Muscle of leg (tissue), 11 donors: ENCODE results near the gene CDH3. TPM values are rescaled to one million over a fixed set of nuclear protein-coding genes. Genes with fewer than 3 reads are reported as not detected.
"Not testable (repeated sequence)": the region's sequence is repeated elsewhere in the genome, so short reads cannot be mapped to it uniquely, and the experiment has no call there.

Experiments used
- DNase-seq: peaks from one replicate; pipeline ENCODE4 v3.0.0; 2013
- H3K27ac ChIP-seq: one replicate; pipeline ENCODE4 v1.5.1; 2013; ENCODE audit warnings: mild to moderate bottlenecking, low read length, control low read depth
- H3K27me3 ChIP-seq: one replicate; pipeline ENCODE4 v1.6.1; 2013; ENCODE audit warnings: low read length; ENCODE audit not compliant: control insufficient read depth, insufficient read depth
- H3K36me3 ChIP-seq: one replicate; pipeline ENCODE4 v1.6.1; 2013; ENCODE audit warnings: low read length; ENCODE audit not compliant: control insufficient read depth, insufficient read depth
- H3K4me1 ChIP-seq: one replicate; pipeline ENCODE4 v1.6.1; 2013; ENCODE audit warnings: low read length; ENCODE audit not compliant: control insufficient read depth, insufficient read depth
- H3K4me3 ChIP-seq: one replicate; pipeline ENCODE4 v1.5.1; 2013; ENCODE audit warnings: low read length, control low read depth
- H3K9me3 ChIP-seq: replicated peaks from 2 replicates; pipeline ENCODE4 v1.6.1; 2013; ENCODE audit warnings: low read depth, low read length; ENCODE audit not compliant: control insufficient read depth
- WGBS: methylation state at CpG from one replicate; pipeline ENCODE4 v1.1.5; 2013; ENCODE audit warnings: missing lambda C conversion rate; ENCODE audit not compliant: insufficient coverage; 5-methylcytosine and 5-hydroxymethylcytosine counted together
- polyA plus RNA-seq, 8 donors: library from polyadenylated mRNA; unstranded; fragments of 120-200 nt; gene quantifications; one replicate each; pipeline versions ENCODE4 v1.2.1 to v1.2.3, GENCODE V29; 2013; ENCODE audit warnings: inconsistent platforms in 1 of 8, low replicate concordance in 1 of 8; ENCODE audit not compliant: insufficient read length in 8 of 8, insufficient read depth in 1 of 8
- total RNA-seq: library from RNA; stranded (reverse); fragments of 120-200 nt; gene quantifications from one replicate; pipeline ENCODE4 v1.2.4, GENCODE V29; 2013

The CDH3 gene
- total and polyA plus RNA-seq, 9 donors, result 0.23 to 12.7 (median 0.50) TPM

- no peak for DNase-seq
- peaks cover 4% of the 10 kb centered on the region for H3K4me1 ChIP-seq
- H3K27me3 ChIP-seq, result peaks cover 8% of the 10 kb centered on the region
- no peaks in the 10 kb centered on the region for H3K9me3 ChIP-seq
- H3K4me3 ChIP-seq, result no peak overlapping the region
- 83% methylated on average over 23 of the region's 23 CpGs for WGBS
- no peaks in the 10 kb centered on the region for H3K36me3 ChIP-seq
- H3K27ac ChIP-seq, result no peak overlapping the region
These were observed 53.0 kb downstream of the CDH3 start for GRCh38 chr16:68698091-68698490.

GRCh38 chr16:68700120-68700519, 55.0 kb downstream of the CDH3 start:
- H3K36me3 ChIP-seq, result no peaks in the 10 kb centered on the region
- peaks cover 4% of the 10 kb centered on the region for H3K4me1 ChIP-seq
- H3K9me3 ChIP-seq, result no peaks in the 10 kb centered on the region
- DNase-seq, result no peak
- peaks cover 8% of the 10 kb centered on the region for H3K27me3 ChIP-seq
- no peak overlapping the region for H3K4me3 ChIP-seq
- WGBS, result 50% methylated on average over 5 of the region's 6 CpGs
- H3K27ac ChIP-seq, result no peak overlapping the region

- no peak overlapping the region for H3K27ac ChIP-seq
- DNase-seq, result no peak
These were observed 55.7 kb downstream of the CDH3 start for GRCh38 chr16:68700831-68701230.

GRCh38 chr16:68704232-68704867, 59.2 kb downstream of the CDH3 start:
- peak; percentile 63 for DNase-seq
- H3K27ac ChIP-seq, result no peak overlapping the region
- H3K9me3 ChIP-seq, result no peaks in the 10 kb centered on the region
- peaks cover 2% of the 10 kb centered on the region for H3K27me3 ChIP-seq
- H3K36me3 ChIP-seq, result no peaks in the 10 kb centered on the region
- H3K4me3 ChIP-seq, result no peak overlapping the region
- WGBS, result 58% methylated on average over 4 of the region's 15 CpGs
- peaks cover 17% of the 10 kb centered on the region for H3K4me1 ChIP-seq

More at GRCh38 chr16:68700831-68701230, 55.7 kb downstream of the CDH3 start:
- Histone ChIP-seq H3K27me3 (peaks cover 8% of the 10 kb centered on the region), H3K4me1 (peaks cover 4% of the 10 kb centered on the region), H3K9me3 (no peaks in the 10 kb centered on the region), H3K36me3 (no peaks in the 10 kb centered on the region), H3K4me3 (no peak overlapping the region)
- no CpG with 5 or more reads among the region's 5 CpGs for WGBS

GRCh38 chr16:68707340-68708152, 62.4 kb downstream of the CDH3 start:
- Histone ChIP-seq H3K9me3 (no peaks in the 10 kb centered on the region), H3K36me3 (no peaks in the 10 kb centered on the region), H3K27ac (peak overlapping the region; percentile 55), H3K4me3 (no peak overlapping the region), H3K27me3 (peaks cover 4% of the 10 kb centered on the region), H3K4me1 (peaks cover 13% of the 10 kb centered on the region)
- peak; percentile 51 for DNase-seq
- WGBS, result 46% methylated on average over 13 of the region's 27 CpGs

GRCh38 chr16:68710211-68710610, 65.1 kb downstream of the CDH3 start:
- no peak overlapping the region for H3K27ac ChIP-seq
- WGBS, result 100% methylated on average over 3 of the region's 5 CpGs
- no peak overlapping the region for H3K4me3 ChIP-seq

GRCh38 chr16:68711421-68712139, 66.5 kb downstream of the CDH3 start:
- no peak overlapping the region for H3K4me3 ChIP-seq
- H3K9me3 ChIP-seq, result no peaks in the 10 kb centered on the region
- peaks cover 8% of the 10 kb centered on the region for H3K27me3 ChIP-seq
- H3K4me1 ChIP-seq, result peaks cover 13% of the 10 kb centered on the region
- WGBS, result 64% methylated on average over 5 of the region's 14 CpGs
- H3K27ac ChIP-seq, result no peak overlapping the region
- no peaks in the 10 kb centered on the region for H3K36me3 ChIP-seq
- DNase-seq, result peak; percentile 48

More at GRCh38 chr16:68710211-68710610, 65.1 kb downstream of the CDH3 start:
- no peak for DNase-seq
- Histone ChIP-seq H3K9me3 (no peaks in the 10 kb centered on the region), H3K4me1 (peaks cover 13% of the 10 kb centered on the region), H3K27me3 (peaks cover 8% of the 10 kb centered on the region), H3K36me3 (no peaks in the 10 kb centered on the region)

GRCh38 chr16:68713361-68713760, 68.3 kb downstream of the CDH3 start:
- Histone ChIP-seq H3K4me3 (no peak overlapping the region), H3K9me3 (peaks cover 2% of the 10 kb centered on the region), H3K4me1 (no peaks in the 10 kb centered on the region), H3K36me3 (no peaks in the 10 kb centered on the region), H3K27me3 (peaks cover 8% of the 10 kb centered on the region), H3K27ac (no peak overlapping the region)
- DNase-seq, result no peak
- 39% methylated on average over 5 of the region's 6 CpGs for WGBS

GRCh38 chr16:68715471-68715870, 70.4 kb downstream of the CDH3 start:
- Histone ChIP-seq H3K9me3 (peaks cover 2% of the 10 kb centered on the region), H3K27me3 (peaks cover 4% of the 10 kb centered on the region), H3K4me3 (no peak overlapping the region), H3K27ac (no peak overlapping the region), H3K4me1 (no peaks in the 10 kb centered on the region), H3K36me3 (no peaks in the 10 kb centered on the region)
- WGBS, result 90% methylated on average over 2 of the region's 5 CpGs
- DNase-seq, result no peak

GRCh38 chr16:68716516-68716915, 71.4 kb downstream of the CDH3 start:
- H3K4me3 ChIP-seq, H3K27me3 ChIP-seq, H3K27ac ChIP-seq, H3K36me3 ChIP-seq, H3K9me3 ChIP-seq, DNase-seq, H3K4me1 ChIP-seq: not testable (repeated sequence)
- WGBS, result 83% methylated on average over 2 of the region's 4 CpGs
